Raji (cell line): ENCODE measurements around the gene MROH8.

Experiments used
- POLR2A ChIP-seq: IDR thresholded peaks from 2 replicates; pipeline ENCODE4 v1.6.1; 2011; ENCODE audit warnings: low read depth, low read length, control low read depth; ENCODE audit not compliant: insufficient read depth

MROH8 gene

DNA sequence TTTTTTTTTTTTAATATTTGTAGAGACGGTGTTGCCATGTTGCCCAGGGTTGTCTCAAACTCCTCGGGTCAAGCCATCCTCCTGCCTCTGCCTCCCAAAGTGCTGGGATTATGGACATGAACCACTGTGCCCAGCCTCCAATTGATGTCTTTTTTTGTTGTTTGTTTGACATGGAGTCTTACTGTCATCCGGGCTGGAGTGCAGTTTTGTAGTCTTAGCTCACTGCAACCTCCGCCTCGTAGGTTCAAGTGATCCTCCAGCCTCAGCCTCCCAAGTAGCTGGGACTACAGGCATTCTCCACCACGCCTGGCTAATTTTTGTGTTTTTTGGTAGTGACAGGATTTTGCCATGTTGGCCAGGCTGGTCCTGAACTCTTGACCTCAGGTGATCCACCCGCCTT is 9.4 kb upstream of the MROH8 start:
- no peak for TF ChIP-seq POLR2A

DNA sequence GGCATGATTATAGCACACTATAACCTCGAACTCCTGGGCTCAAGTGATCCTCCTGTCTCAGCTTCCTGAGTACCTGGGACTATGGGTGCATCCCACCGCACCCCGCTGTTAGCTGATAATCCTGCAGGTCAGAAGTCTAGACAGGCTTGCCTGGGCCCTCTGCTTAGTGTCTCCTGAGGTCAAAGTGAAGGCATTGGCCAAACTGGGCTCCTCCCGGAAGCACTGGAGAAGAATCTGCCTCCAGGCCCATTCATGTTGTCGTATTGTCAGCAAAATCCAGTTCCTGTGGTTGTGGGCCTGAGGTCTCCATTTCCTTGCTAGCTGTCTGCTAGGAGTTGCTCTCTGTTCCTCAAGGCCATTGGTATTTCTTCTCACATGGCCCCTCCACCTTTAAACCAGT is 6.3 kb upstream of the MROH8 start:
- TF ChIP-seq POLR2A: no peak

GRCh38 chr20:37179683-37180524 is 556 bp upstream of the MROH8 start:
- no peak for TF ChIP-seq POLR2A

- no peak for TF ChIP-seq POLR2A
Measured at GRCh38 chr20:37172836-37173235, 6.5 kb downstream of the MROH8 start.

DNA sequence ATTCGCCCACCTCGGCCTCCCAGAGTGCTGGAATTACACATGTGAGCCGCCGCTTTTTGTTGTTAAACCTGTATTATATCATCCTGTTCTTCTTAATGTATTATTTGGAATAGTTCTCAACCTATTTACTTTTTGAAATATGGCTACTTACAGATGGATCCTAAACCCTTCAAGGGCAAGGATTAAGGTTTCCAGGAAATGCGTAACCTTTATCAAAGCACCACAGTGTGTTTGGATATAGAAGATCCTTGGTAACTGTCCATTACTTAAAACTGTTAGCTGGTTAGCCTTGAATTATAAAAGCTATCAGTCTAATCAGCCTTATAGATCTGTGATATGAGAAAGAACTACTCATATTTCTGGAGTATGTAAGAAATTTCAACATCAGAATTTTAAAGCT is 12.5 kb downstream of the MROH8 start:
- no peak for TF ChIP-seq POLR2A

DNA sequence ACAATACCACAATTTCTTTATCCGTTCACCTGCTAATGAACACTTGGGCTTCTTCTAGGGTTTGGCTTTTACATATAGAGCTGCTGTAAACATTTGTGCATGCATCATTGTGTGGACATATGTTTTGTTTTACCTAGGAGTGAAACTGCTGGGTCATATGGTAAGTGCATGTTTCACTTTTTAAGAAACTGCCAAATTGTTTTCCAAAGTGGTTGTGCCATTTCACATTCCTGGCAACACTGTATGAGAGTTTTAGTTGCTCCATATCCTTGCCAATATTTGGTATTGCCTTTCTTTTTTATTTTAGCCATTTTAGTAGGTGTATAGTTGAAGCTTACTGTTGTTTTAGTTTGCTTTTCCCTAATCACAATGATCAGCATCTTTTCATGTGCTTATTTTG is 14.3 kb downstream of the MROH8 start:
- no peak for TF ChIP-seq POLR2A

- no peak for TF ChIP-seq POLR2A
Measured at GRCh38 chr20:37163832-37164554, 15.4 kb downstream of the MROH8 start.

DNA sequence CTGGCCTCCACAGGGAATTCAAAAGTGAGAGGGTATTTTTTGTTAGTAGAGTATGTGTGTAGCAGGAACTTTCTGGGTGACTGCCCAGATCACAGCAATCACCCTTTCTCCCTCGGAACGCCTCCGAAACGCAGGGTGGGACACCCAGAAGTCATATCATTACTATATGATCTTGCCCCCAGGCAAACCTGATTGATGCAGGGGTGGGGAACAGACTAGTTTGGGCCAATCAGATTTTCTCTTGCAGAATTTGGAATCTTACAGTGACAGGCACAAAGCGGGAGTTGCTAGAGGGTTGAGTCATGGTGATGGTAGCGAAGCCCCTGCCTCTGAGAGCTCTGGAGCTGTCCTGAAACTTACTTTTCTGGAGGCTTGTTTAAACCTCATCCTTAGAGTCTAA is 16.7 kb downstream of the MROH8 start:
- TF ChIP-seq POLR2A: no peak

- no peak for TF ChIP-seq POLR2A
Measured at GRCh38 chr20:37161830-37162549, 17.4 kb downstream of the MROH8 start.

GRCh38 chr20:37160683-37161082 is 18.7 kb downstream of the MROH8 start:
- no peak for TF ChIP-seq POLR2A

DNA sequence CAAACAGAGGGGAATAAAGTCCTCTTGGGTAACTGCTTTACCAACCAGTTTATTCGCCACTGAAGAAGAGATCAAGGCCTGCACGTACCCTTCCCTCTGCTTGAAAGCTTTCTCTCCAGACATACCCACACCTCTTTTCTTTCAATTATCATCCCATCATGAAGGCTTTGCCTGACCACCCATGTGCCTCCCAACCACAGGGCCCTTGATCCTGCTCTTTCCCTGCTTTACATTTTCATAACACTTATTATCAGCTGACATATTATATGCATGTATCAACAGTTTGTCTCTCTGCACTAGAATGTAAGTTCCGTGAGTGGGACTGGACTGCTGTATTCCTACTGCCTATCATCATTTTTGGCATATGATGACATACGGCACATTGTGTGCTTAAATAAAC is 21.1 kb downstream of the MROH8 start:
- no peak for TF ChIP-seq POLR2A

DNA sequence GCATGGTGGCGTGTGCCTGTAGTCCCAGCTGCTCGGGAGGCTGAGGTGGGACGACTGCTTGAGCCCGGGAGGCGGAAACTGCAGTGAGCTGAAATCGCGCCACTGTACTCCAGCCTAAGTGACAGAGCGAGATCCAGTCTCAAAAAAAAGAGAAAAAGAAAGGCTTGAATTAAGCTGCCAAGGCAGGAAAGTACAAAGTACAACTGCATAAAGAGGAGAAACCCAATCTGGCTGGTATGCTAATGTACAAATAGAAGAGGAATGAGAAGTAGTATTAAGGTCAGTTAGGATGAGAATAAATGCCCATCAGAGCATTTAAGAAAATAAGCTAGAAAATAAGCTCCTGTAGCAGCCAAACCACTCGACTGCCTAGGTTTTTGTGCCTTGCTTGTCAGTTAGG is 23.4 kb downstream of the MROH8 start:
- TF ChIP-seq POLR2A: no peak

DNA sequence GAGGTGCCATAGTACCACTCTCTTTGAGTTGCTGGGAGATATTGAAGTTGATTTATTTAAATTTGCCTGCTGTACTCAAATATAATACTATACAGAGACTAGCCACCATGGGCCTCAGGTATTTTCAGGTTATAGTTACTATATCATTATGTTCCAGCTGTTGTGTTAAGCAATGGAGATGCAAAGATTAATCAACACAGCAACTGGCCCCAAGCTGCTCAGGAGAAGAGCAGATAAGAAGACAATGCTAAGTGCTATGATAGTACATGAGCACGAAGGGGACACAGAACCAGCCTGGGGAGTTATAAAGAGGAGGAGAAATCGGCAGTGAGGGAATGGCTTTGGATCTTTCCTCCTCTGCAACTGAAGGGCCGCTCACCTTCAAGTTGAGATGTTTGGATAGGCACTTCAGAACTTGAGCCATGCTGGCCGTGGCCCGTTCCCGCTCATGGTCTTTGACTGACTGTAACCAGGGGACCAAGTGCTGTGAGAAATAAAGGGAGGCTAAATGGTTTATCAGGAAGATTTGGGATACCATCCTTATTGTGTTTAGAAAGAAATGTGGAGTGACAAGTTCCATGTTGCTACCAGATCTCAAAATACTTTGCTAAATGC is 24.6 kb downstream of the MROH8 start:
- TF ChIP-seq POLR2A: no peak

DNA sequence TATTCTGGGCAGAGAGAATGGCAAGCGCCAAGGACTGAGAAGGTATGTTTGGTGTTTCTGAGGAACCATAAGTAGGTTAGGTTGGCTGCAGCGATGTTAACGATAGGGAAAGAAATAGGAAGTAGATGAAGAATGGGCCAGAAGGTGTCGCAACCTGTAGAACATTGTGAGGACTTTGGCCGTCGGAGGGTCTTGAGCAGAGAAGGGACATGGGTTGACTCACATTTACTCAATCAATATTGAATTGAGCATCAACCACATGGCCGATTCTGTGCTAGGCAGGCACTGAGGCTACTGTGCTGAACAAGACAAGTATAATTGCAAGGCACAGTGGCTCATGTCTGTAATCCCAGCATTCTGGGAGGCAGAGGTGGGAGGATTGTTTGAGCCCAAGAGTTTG is 27.1 kb downstream of the MROH8 start:
- no peak for TF ChIP-seq POLR2A

- no peak for TF ChIP-seq POLR2A
Measured at GRCh38 chr20:37151529-37151928, 27.8 kb downstream of the MROH8 start.

DNA sequence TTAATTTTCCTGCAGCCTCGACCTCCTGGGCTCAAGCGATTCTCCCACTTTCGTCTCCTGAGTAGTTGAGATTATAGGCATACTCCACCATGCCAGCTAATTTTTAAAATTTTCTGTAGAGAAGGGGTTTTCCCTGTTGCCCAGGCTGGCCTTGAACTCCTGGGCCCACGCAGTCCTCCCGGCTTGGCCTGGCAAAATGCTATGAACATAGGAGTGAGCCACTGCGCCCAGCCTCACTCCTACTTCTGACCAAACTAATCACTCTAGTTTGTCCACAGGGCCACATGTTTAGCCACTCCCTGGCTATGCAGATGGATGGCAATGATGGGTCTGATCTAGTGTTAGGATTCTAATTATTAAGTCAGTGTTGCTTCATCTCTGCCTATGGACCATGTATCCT is 32.1 kb downstream of the MROH8 start:
- TF ChIP-seq POLR2A: no peak

- no peak for TF ChIP-seq POLR2A
Measured at GRCh38 chr20:37144856-37145404, 34.4 kb downstream of the MROH8 start.
